ENCODE measurements around the gene CD38. TPM values are rescaled to one million over a fixed set of nuclear protein-coding genes. Genes with fewer than 3 reads are reported as not detected.

Gene CD38
- total RNA-seq, 4 donors from 2014 or later: 2.7 to 7.5 (median 3.4) TPM; not detected in 1

GRCh38 chr4:15893962-15894361, 115.8 kb downstream of the CD38 start:
- Histone ChIP-seq H3K9me3 (no peaks in the 10 kb centered on the region), H3K4me3 (no peak overlapping the region), H3K36me3 (no peaks in the 10 kb centered on the region), H3K27me3 (no peaks in the 10 kb centered on the region), H3K4me1 (no peaks in the 10 kb centered on the region), H3K27ac (no peak overlapping the region)
- TF ChIP-seq CTCF (IDR thresholded peaks at IDR 0.05) (no peak), POLR2A (IDR thresholded peaks at IDR 0.05) (no peak), EP300 (IDR thresholded peaks at IDR 0.05; ENCODE audit: low read depth) (no peak), POLR2AphosphoS5 (IDR thresholded peaks at IDR 0.05) (no peak)
- WGBS, 2 donors (ENCODE audit: low coverage in 1 of 2): 75 to 80% methylated on average over 3 to 4 of the region's 4 CpGs
- in situ Hi-C loops (cut with MboI; ENCODE audit: low pct_ligation_motif_present in 1 of 4, low pct_unique_long_range_greater_than_20kb in 1 of 4, low sequenced_read_pairs in 3 of 4) (no loop called here), intact Hi-C loops (cut with DNase I; ENCODE audit: low total_unique reads) (no loop called here)
- DNase-seq: no peak

GRCh38 chr4:15894393-15894792, 116.3 kb downstream of the CD38 start:
- H3K4me3 ChIP-seq: no peak overlapping the region
- no peaks in the 10 kb centered on the region for H3K36me3 ChIP-seq
- intact Hi-C loops (cut with DNase I; ENCODE audit: low total_unique reads): no loop called here
- 33 to 54% methylated on average over 1 of the region's 1 CpG for WGBS, 2 donors (ENCODE audit: low coverage in 1 of 2)
- H3K27ac ChIP-seq: no peak overlapping the region
- TF ChIP-seq EP300 (IDR thresholded peaks at IDR 0.05; ENCODE audit: low read depth) (no peak), CTCF (IDR thresholded peaks at IDR 0.05) (no peak), POLR2AphosphoS5 (IDR thresholded peaks at IDR 0.05) (no peak), POLR2A (IDR thresholded peaks at IDR 0.05) (no peak)
- in situ Hi-C loops (cut with MboI; ENCODE audit: low pct_ligation_motif_present in 1 of 4, low pct_unique_long_range_greater_than_20kb in 1 of 4, low sequenced_read_pairs in 3 of 4): no loop called here
- no peak for DNase-seq
- H3K4me1 ChIP-seq: no peaks in the 10 kb centered on the region
- H3K27me3 ChIP-seq: no peaks in the 10 kb centered on the region
- H3K9me3 ChIP-seq: no peaks in the 10 kb centered on the region

- no peak for TF ChIP-seq POLR2A (IDR thresholded peaks at IDR 0.05)
- no peak for TF ChIP-seq EP300 (IDR thresholded peaks at IDR 0.05; ENCODE audit: low read depth)
- no peak for TF ChIP-seq CTCF (IDR thresholded peaks at IDR 0.05)
- TF ChIP-seq POLR2AphosphoS5 (IDR thresholded peaks at IDR 0.05): no peak
- H3K4me1 ChIP-seq: no peaks in the 10 kb centered on the region
- no peak overlapping the region for H3K4me3 ChIP-seq
- DNase-seq: no peak
- H3K27me3 ChIP-seq: no peaks in the 10 kb centered on the region
- in situ Hi-C loops (cut with MboI; ENCODE audit: low pct_ligation_motif_present in 1 of 4, low pct_unique_long_range_greater_than_20kb in 1 of 4, low sequenced_read_pairs in 3 of 4) (no loop called here), intact Hi-C loops (cut with DNase I; ENCODE audit: low total_unique reads) (no loop called here)
- H3K9me3 ChIP-seq: no peaks in the 10 kb centered on the region
- WGBS, 2 donors (ENCODE audit: low coverage in 1 of 2): 71 to 85% methylated on average over 2 to 4 of the region's 4 CpGs
- no peak overlapping the region for H3K27ac ChIP-seq
- H3K36me3 ChIP-seq: no peaks in the 10 kb centered on the region
These were observed 117.1 kb downstream of the CD38 start for GRCh38 chr4:15894921-15895916.

- H3K4me3 ChIP-seq: no peak overlapping the region
- TF ChIP-seq POLR2A (IDR thresholded peaks at IDR 0.05) (no peak), EP300 (IDR thresholded peaks at IDR 0.05; ENCODE audit: low read depth) (no peak), POLR2AphosphoS5 (IDR thresholded peaks at IDR 0.05) (no peak), CTCF (IDR thresholded peaks at IDR 0.05) (no peak)
- H3K27ac ChIP-seq: no peak overlapping the region
- no peak for DNase-seq
- no peaks in the 10 kb centered on the region for H3K36me3 ChIP-seq
- no peaks in the 10 kb centered on the region for H3K4me1 ChIP-seq
- intact Hi-C loops (cut with DNase I; ENCODE audit: low total_unique reads) (no loop called here), in situ Hi-C loops (cut with MboI; ENCODE audit: low pct_ligation_motif_present in 1 of 4, low pct_unique_long_range_greater_than_20kb in 1 of 4, low sequenced_read_pairs in 3 of 4) (no loop called here)
- no peaks in the 10 kb centered on the region for H3K9me3 ChIP-seq
- no peaks in the 10 kb centered on the region for H3K27me3 ChIP-seq
- WGBS, 2 donors (ENCODE audit: low coverage in 1 of 2): 73 to 90% methylated on average over 2 of the region's 2 CpGs
These were observed 119.4 kb downstream of the CD38 start for GRCh38 chr4:15897577-15897976.

All from transverse colon (tissue), 4 donors.